Cardiac fibroblast (primary cell): ENCODE measurements around the gene TDRD9.

ENCODE experiments used
- DNase-seq, 2 donors: peaks; one replicate each; pipeline versions ENCODE4 v3.0.0 to v3.0.0-alpha.2; 2010; ENCODE audit warnings: low read depth in 2 of 2
- H3K4me3 ChIP-seq, 2 donors: replicated peaks in 1 of 2; 1 replicate in 1 of 2; 2 replicates in 1 of 2; pipeline ENCODE4 v1.5.1; 2011; ENCODE audit warnings: low read depth in 2 of 2, low read length in 2 of 2, mild to moderate bottlenecking in 2 of 2, moderate library complexity in 1 of 2
- TF ChIP-seq, protein P1 (sequence below): IDR thresholded peaks from one replicate; pipeline ENCODE4 v1.5.1; 2011; ENCODE audit warnings: low read depth, mild to moderate bottlenecking, low read length, inconsistent platforms

The TDRD9 gene

DNA sequence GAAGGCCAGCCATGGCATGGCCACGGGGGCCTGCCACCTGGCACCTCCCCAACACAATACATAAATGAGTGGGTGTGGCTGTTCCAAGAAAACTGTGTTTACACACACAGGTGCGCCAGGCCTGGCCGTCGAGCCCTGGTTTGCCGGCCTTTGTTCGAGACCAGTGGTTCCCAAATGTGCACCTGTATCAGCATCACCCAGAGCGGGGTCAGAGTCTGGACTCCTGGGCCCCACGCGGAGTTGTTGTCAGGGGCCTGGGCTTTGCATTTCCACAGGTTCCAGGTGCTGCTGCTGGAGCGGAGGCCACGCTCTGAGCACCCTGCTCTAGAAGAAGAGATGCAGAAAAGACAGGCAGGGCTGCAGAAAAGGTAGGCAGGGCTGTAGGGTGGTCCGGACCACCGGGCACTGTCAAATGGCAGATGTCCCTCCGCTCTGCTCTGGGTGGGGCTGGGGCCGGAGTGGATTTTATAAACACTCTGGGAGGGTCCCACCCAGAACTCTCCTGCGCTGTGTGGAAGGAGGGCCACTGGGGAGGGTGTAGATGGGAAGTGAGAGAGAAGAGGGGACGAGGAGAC, 153.1 kb downstream of the TDRD9 start:
- no peak for DNase-seq
- TF ChIP-seq, protein P1, sequence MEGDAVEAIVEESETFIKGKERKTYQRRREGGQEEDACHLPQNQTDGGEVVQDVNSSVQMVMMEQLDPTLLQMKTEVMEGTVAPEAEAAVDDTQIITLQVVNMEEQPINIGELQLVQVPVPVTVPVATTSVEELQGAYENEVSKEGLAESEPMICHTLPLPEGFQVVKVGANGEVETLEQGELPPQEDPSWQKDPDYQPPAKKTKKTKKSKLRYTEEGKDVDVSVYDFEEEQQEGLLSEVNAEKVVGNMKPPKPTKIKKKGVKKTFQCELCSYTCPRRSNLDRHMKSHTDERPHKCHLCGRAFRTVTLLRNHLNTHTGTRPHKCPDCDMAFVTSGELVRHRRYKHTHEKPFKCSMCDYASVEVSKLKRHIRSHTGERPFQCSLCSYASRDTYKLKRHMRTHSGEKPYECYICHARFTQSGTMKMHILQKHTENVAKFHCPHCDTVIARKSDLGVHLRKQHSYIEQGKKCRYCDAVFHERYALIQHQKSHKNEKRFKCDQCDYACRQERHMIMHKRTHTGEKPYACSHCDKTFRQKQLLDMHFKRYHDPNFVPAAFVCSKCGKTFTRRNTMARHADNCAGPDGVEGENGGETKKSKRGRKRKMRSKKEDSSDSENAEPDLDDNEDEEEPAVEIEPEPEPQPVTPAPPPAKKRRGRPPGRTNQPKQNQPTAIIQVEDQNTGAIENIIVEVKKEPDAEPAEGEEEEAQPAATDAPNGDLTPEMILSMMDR = no peak
- no peak overlapping the region for H3K4me3 ChIP-seq

DNA sequence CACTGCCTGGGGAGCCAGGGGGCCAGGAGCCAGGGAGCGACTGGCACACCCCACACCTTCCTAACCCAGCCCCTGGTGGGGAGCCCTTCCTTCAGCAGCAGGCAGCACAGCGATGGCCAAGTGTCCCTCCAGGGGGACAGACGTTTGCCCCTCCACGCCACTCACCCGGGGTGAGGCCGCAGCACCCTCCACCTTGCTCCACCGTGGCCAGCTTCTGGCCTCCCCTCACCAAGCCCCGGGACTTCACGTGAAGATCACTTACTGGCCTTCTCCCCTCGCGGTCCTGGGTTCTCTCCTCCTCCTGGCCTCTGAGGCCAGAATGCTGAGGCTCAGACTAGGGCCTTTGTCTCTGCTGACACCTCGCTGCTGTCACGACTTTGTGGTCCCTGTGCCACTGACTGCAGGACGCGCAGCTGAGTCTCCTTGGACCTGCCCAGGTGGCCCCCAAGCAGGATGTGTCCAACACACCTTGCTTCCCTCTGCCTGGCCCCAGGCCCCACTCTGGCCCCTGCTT, 153.8 kb downstream of the TDRD9 start:
- TF ChIP-seq, protein P1 = no peak
- DNase-seq = no peak
- H3K4me3 ChIP-seq = no peak overlapping the region

DNA sequence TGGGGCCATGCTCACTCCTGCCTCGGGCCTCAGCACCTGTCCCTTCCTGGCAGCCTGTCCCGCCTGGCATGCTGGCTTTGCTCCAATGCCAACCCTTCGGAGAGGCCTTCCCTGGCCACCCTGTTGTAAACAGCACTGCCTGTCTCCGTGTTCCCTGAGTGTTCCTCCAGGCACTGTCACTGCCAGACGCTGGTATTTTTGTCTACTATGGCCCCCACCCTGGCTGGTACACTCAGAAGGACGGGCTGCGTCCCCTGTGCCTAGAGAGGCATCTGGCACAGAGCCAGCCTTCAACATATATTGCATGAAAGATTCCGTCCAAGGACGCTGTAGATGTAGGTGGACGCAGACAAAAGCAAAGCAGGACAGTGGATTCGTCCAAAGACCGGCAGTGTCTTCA, 154.6 kb downstream of the TDRD9 start:
- DNase-seq = no peak
- TF ChIP-seq, protein P1 = no peak

DNA sequence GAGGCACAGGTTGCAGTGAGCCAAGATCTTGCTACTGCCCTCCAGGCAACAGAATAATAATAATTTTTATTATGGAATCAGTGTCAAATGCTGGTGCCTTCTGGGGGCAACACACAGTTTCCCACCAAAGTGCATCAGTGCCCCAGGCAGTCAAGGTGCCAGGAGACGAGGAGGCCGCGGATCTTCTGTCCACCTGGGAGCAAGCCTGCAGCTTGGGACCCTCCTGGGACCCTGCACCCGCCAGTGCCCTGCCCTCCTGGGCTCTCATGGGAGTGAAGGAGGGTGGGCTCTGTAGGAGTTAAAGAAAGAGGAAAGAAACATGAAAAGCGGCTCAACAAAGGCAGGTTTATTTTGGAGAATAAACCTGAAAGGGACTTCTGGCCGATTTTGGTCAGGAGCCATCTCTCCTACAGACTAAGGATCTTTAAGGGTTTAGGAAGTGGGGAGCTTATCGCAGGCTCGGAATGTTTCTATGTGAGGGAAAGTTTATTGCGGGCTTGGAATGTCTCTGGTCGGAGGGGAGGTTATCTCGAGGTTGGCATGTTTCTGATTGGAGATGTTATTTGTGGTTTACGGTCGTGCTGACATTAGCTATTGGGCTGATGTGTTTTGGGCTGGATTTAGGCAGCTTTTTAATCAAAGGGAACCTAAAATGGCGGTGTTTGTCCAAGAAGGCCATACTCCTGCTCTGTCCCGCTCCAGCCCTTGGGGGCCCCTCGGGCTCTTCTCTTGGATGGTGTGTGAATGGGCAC, 156.2 kb downstream of the TDRD9 start:
- DNase-seq = peak in 1 of 2 donors; percentile 55
- no peak overlapping the region for H3K4me3 ChIP-seq
- TF ChIP-seq, protein P1 = no peak

More for the DNA sequence above, 154.6 kb downstream of the TDRD9 start:
- no peak overlapping the region for H3K4me3 ChIP-seq

DNA sequence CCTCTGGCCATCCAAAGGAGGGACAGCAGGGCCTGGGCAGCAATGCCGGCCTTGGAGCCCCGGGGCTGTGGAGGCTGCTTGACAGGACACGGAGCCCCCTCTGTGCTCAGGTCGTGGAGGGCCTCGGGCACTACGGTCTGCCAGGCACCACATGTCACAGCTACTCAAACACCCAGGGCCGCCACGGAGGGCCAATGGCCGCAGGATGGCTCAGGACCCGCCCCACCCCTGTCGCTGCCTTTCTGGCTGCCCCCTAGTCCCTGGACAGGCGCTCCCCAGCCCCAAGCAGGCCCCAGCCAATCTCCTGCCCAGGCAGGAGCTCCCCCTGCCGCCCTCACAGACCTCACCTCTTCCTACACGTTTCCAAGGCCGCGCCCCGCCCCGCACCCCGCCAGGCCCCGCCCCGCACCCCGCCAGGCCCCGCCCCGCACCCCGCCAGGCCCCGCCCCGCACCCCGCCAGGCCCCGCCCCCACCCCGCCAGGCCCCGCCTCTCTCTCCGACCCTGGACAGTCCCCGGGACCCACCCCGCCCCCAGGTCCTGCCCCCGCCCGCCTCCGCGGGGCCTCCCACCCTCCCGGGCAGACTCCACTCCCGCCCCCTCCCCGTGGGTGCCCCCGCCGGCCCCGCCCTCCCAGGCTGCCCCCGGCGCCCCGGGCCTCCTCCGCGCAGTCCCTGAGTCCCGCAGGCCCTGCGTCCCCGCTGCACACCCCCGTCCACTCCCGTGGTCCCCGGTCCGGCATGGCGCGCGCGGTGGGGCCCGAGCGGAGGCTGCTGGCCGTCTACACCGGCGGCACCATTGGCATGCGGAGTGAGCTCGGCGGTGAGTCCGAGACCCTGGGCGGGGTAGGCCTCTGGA, 157.0 kb downstream of the TDRD9 start, which contains the start of gene ASPG:
TSS of gene ASPG (plus strand) at position 669 of the 857 bp plus-strand sequence. CDS start at position 740, 71 bp downstream.
- no peak for DNase-seq
- TF ChIP-seq, protein P1 = no peak
- no peak within 1 kb of the TSS for H3K4me3 ChIP-seq

DNA sequence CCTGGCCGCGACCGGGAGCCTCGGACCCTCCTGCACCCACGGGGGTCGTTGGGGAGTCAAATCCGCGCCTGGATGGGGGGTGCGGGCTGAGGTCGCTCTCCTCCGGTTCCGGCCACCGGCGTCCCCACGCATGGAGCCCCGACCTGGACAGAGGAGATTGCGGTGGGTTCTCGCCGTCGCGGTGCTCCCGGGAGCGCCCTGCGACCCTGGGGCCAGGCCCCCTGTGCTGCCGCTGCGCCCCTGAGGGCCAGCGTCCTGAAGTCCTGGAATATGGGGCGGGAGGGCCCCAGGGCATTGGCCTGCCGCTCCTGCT, 157.6 kb downstream of the TDRD9 start:
- DNase-seq = no peak
- no peak overlapping the region for H3K4me3 ChIP-seq
- TF ChIP-seq, protein P1 = no peak
